Esophagus squamous epithelium (tissue), 4 donors: Measurements from ENCODE around the gene SPECC1.

Experiments used
- CTCF ChIP-seq, 6 experiments: fragments of 450-650 bp in 4 of 6; fragments of 200-600 bp in 2 of 6; sonication (generic) in 2 of 6; IDR thresholded peaks; one replicate each; pipeline ENCODE4 v1.5.1; 2016 to 2019; ENCODE audit warnings: antibody characterized with exemption in 6 of 6, mild to moderate bottlenecking in 4 of 6, moderate library complexity in 4 of 6
- POLR2A ChIP-seq, 4 donors: fragments of 450-650 bp; IDR thresholded peaks; one replicate each; pipeline ENCODE4 v1.6.1; 2017; ENCODE audit warnings: antibody characterized with exemption in 4 of 4, mild to moderate bottlenecking in 4 of 4, moderate library complexity in 3 of 4

GRCh38 chr17:20091174-20092029, 82.2 kb downstream of the SPECC1 start:
- TF ChIP-seq CTCF (IDR thresholded peaks at IDR 0.05), result no peak
- no peak for TF ChIP-seq POLR2A (IDR thresholded peaks at IDR 0.05)
